HEK293 (cell line): Measurements from ENCODE around the gene STIL.

Source experiments
- CTCF ChIA-PET: fragments of 350-600 bp; formaldehyde crosslinking; extraction: SDS; loops from one replicate; lab custom pipeline; 2021; ENCODE audit warnings: antibody characterized with exemption; lab: Yijun Ruan, JAX
- POLR2A ChIA-PET: fragments of 300-600 bp; formaldehyde crosslinking; extraction: SDS; loops from one replicate; lab custom pipeline; 2020; ENCODE audit warnings: antibody characterized with exemption, inconsistent platforms; lab: Yijun Ruan, JAX
- H3K27ac ChIP-seq: fragments of 200-500 bp; sonication (Bioruptor generic); 2 replicates; pipeline ENCODE4 v1.5.1; 2014; ENCODE audit warnings: low read depth, low read length, control low read depth, inconsistent platforms; ENCODE audit errors: extremely low read depth
- H3K36me3 ChIP-seq, 2 experiments: fragments of 200-500 bp in 1 of 2; sonication (Bioruptor generic) in 1 of 2; 1 replicate in 1 of 2; 2 replicates in 1 of 2; pipeline ENCODE4 v1.5.1; 2014 to 2017; ENCODE audit warnings: inconsistent platforms in 2 of 2, low read length in 2 of 2; ENCODE audit not compliant: control insufficient read depth in 2 of 2, insufficient read depth in 1 of 2
- H3K4me1 ChIP-seq: fragments of 200-500 bp; sonication (Bioruptor generic); 2 replicates; pipeline ENCODE4 v1.5.1; 2014; ENCODE audit warnings: mild to moderate bottlenecking, low read length, inconsistent platforms; ENCODE audit not compliant: control insufficient read depth, insufficient read depth
- H3K4me3 ChIP-seq: 2 replicates; pipeline ENCODE4 v1.5.1; 2011; ENCODE audit warnings: low read depth, mild to moderate bottlenecking, control low read depth, low read length, moderate library complexity
- H3K9me3 ChIP-seq: fragments of 200-500 bp; sonication (Bioruptor generic); 2 replicates; pipeline ENCODE4 v1.5.1; 2014; ENCODE audit warnings: low read depth, low read length, inconsistent platforms; ENCODE audit not compliant: control insufficient read depth, insufficient read depth
- EGR2 ChIP-seq: fragments of 450-650 bp; formaldehyde crosslinking; IDR thresholded peaks from 2 replicates; pipeline ENCODE4 v1.5.1; 2016; ENCODE audit warnings: low read depth, missing biosample characterization, missing genetic modification characterization
- KLF7 ChIP-seq: fragments of 450-650 bp; formaldehyde crosslinking; IDR thresholded peaks from 2 replicates; pipeline ENCODE4 v1.5.1; 2016; ENCODE audit warnings: missing biosample characterization, missing genetic modification characterization, borderline replicate concordance
- REST ChIP-seq: fragments of 450-650 bp; formaldehyde crosslinking; IDR thresholded peaks from 2 replicates; pipeline ENCODE4 v1.5.1; 2016; ENCODE audit warnings: missing biosample characterization, missing genetic modification characterization
- ZFHX2 ChIP-seq: fragments of 450-650 bp; formaldehyde crosslinking; conservative IDR thresholded peaks from 2 replicates; pipeline ENCODE4 v1.5.1; 2016; ENCODE audit warnings: missing biosample characterization, missing genetic modification characterization
- ZNF157 ChIP-seq: fragments of 450-650 bp; formaldehyde crosslinking; IDR thresholded peaks from 2 replicates; pipeline ENCODE4 v1.5.1; 2016; ENCODE audit warnings: missing biosample characterization, missing genetic modification characterization
- ZNF202 ChIP-seq: fragments of 450-650 bp; formaldehyde crosslinking; IDR thresholded peaks from 2 replicates; pipeline ENCODE4 v1.5.1; 2016; ENCODE audit warnings: missing biosample characterization, missing genetic modification characterization, borderline replicate concordance
- ZNF223 ChIP-seq: fragments of 450-650 bp; formaldehyde crosslinking; IDR thresholded peaks from 2 replicates; pipeline ENCODE4 v1.5.1; 2016; ENCODE audit warnings: missing biosample characterization, missing genetic modification characterization
- ZNF335 ChIP-seq: fragments of 450-650 bp; formaldehyde crosslinking; conservative IDR thresholded peaks from 2 replicates; pipeline ENCODE4 v1.5.1; 2016; ENCODE audit warnings: missing biosample characterization, missing genetic modification characterization
- ZNF426 ChIP-seq: fragments of 450-650 bp; formaldehyde crosslinking; IDR thresholded peaks from 2 replicates; pipeline ENCODE4 v1.5.1; 2017; ENCODE audit warnings: missing biosample characterization, missing genetic modification characterization, mild to moderate bottlenecking, inconsistent platforms, moderate library complexity
- ZNF518A ChIP-seq: fragments of 450-650 bp; formaldehyde crosslinking; conservative IDR thresholded peaks from 2 replicates; pipeline ENCODE4 v1.5.1; 2016; ENCODE audit warnings: low read depth, missing biosample characterization, missing genetic modification characterization
- ZNF549 ChIP-seq: fragments of 450-650 bp; IDR thresholded peaks from 2 replicates; pipeline ENCODE4 v1.5.1; 2018; ENCODE audit warnings: missing biosample characterization, missing genetic modification characterization, mild to moderate bottlenecking, inconsistent platforms, moderate library complexity
- ZNF558 ChIP-seq: fragments of 450-650 bp; formaldehyde crosslinking; IDR thresholded peaks from 2 replicates; pipeline ENCODE4 v1.5.1; 2016; ENCODE audit warnings: missing biosample characterization, missing genetic modification characterization
- ZNF561 ChIP-seq: fragments of 450-650 bp; IDR thresholded peaks from 2 replicates; pipeline ENCODE4 v1.5.1; 2018; ENCODE audit warnings: missing biosample characterization, missing genetic modification characterization, borderline replicate concordance
- ZNF645 ChIP-seq: fragments of 450-650 bp; formaldehyde crosslinking; IDR thresholded peaks from 2 replicates; pipeline ENCODE4; 2016; ENCODE audit warnings: missing biosample characterization, missing genetic modification characterization
- ZNF664 ChIP-seq: fragments of 450-650 bp; formaldehyde crosslinking; IDR thresholded peaks from 2 replicates; pipeline ENCODE4 v1.5.1; 2016; ENCODE audit warnings: missing biosample characterization, missing genetic modification characterization
- ZNF76 ChIP-seq: fragments of 450-650 bp; formaldehyde crosslinking; IDR thresholded peaks from 2 replicates; pipeline ENCODE4; 2016; ENCODE audit warnings: low read depth, missing biosample characterization, missing genetic modification characterization, borderline replicate concordance

STIL gene

GRCh38 chr1:47230692-47231300, 83.2 kb downstream of the STIL start:
- H3K9me3 ChIP-seq = no peaks in the 10 kb centered on the region
- no peak for TF ChIP-seq ZNF157 (tag by site-specific recombination)
- no peak for TF ChIP-seq KLF7
- no peak for TF ChIP-seq ZNF664 (tag by site-specific recombination)
- no peak for TF ChIP-seq ZNF645 (tag by site-specific recombination)
- TF ChIP-seq REST (tag by site-specific recombination) = no peak
- no peak for TF ChIP-seq ZNF426
- no peak for TF ChIP-seq ZNF202 (tag by site-specific recombination)
- TF ChIP-seq ZNF518A (tag by site-specific recombination) = no peak
- TF ChIP-seq ZFHX2 (tag by site-specific recombination) = no peak
- TF ChIP-seq, all 188 proteins: peak for 0
- ChIA-PET POLR2A (no interaction called here), CTCF (interaction anchor here (1.2 kb wide), 1 partner anchor 28 kb away, joined by 4 read pairs; no protein-coding TSS in a partner anchor)
- H3K27ac ChIP-seq = no peak overlapping the region
- H3K36me3 ChIP-seq = no peaks in the 10 kb centered on the region
- no peaks in the 10 kb centered on the region for H3K4me1 ChIP-seq
- H3K4me3 ChIP-seq = no peak overlapping the region

GRCh38 chr1:47229886-47230691, 83.9 kb downstream of the STIL start:
- Histone ChIP-seq H3K36me3 (no peaks in the 10 kb centered on the region), H3K4me3 (no peak overlapping the region), H3K27ac (no peak overlapping the region), H3K9me3 (no peaks in the 10 kb centered on the region), H3K4me1 (no peaks in the 10 kb centered on the region)
- CTCF ChIA-PET = interaction anchor here (1.2 kb wide), 1 partner anchor 29 kb away, joined by 4 read pairs; no protein-coding TSS in a partner anchor
- TF ChIP-seq ZNF335 (tag by site-specific recombination) (no peak), ZNF558 (tag by site-specific recombination) (no peak), ZNF223 (tag by site-specific recombination) (no peak), ZNF549 (tag by site-specific recombination) (no peak), ZNF76 (tag by site-specific recombination) (no peak), EGR2 (tag by site-specific recombination) (no peak), ZNF561 (tag by site-specific recombination) (no peak)
- TF ChIP-seq, all 188 proteins: peak for 0
- POLR2A ChIA-PET = interaction anchor here (0.6 kb wide), 1 partner anchor 11 kb away, joined by 3 read pairs; no protein-coding TSS in a partner anchor
